GM23338 (cell line): Measurements from ENCODE around the gene TOLLIP.

Experiments used
- CREB1 ChIP-seq: fragments of 250-450 bp; sonication (Bioruptor Pico); IDR thresholded peaks from 2 replicates; pipeline ENCODE4 v1.5.0; 2020; ENCODE audit warnings: low read depth, mild to moderate bottlenecking, moderate library complexity
- CTCF ChIP-seq, 2 experiments: fragments of 200-600 bp in 1 of 2; sonication (generic) in 1 of 2; conservative IDR thresholded peaks; 2 replicates each; pipeline versions ENCODE4 v1.5.1 to v1.6.1; 2016 to 2017; ENCODE audit warnings: antibody characterized with exemption in 2 of 2, low read depth in 2 of 2, mild to moderate bottlenecking in 2 of 2, moderate library complexity in 1 of 2
- ETS1 ChIP-seq: IDR thresholded peaks from 2 replicates; pipeline ENCODE4 v1.6.1; 2016; ENCODE audit warnings: antibody characterized with exemption
- EZH2 ChIP-seq: fragments of 200-600 bp; sonication (generic); IDR thresholded peaks from one replicate; pipeline ENCODE4 v1.8.0; 2017; ENCODE audit warnings: antibody characterized with exemption, mild to moderate bottlenecking, low read depth; ENCODE audit not compliant: unreplicated experiment
- EZH2phosphoT487 ChIP-seq: fragments of 200-600 bp; sonication (generic); IDR thresholded peaks from one replicate; pipeline ENCODE4 v1.8.1; 2018; ENCODE audit warnings: antibody characterized with exemption; ENCODE audit not compliant: unreplicated experiment
- JUNB ChIP-seq: IDR thresholded peaks from one replicate; pipeline ENCODE4 v1.6.1; 2016; ENCODE audit warnings: antibody characterized with exemption; ENCODE audit not compliant: unreplicated experiment
- NANOG ChIP-seq: IDR thresholded peaks from 2 replicates; pipeline ENCODE4 v1.6.1; 2016; ENCODE audit warnings: antibody characterized with exemption, borderline replicate concordance
- POLR2AphosphoS5 ChIP-seq: IDR thresholded peaks from 2 replicates; pipeline ENCODE4 v1.6.1; 2016; ENCODE audit warnings: antibody characterized with exemption, low read depth
- REST ChIP-seq: IDR thresholded peaks from one replicate; pipeline ENCODE4 v1.6.1; 2018; ENCODE audit warnings: antibody characterized with exemption; ENCODE audit not compliant: unreplicated experiment
- STAT1 ChIP-seq: IDR thresholded peaks from one replicate; pipeline ENCODE4 v1.6.1; 2016; ENCODE audit warnings: antibody characterized with exemption; ENCODE audit not compliant: unreplicated experiment
- ZNF462 ChIP-seq: fragments of 250-450 bp; sonication (Bioruptor Pico); IDR thresholded peaks from 2 replicates; pipeline ENCODE4 v1.5.0; 2020; ENCODE audit warnings: mild to moderate bottlenecking, moderate library complexity

GRCh38 chr11:1323774-1324173 is 14.3 kb upstream of the TOLLIP start:
- TF ChIP-seq POLR2AphosphoS5 (no peak), CTCF (conservative IDR thresholded peaks at IDR 0.05; ENCODE audit: low read depth in 2 of 2) (no peak), ZNF462 (no peak), EZH2 (no peak), REST (no peak), CREB1 (no peak), EZH2phosphoT487 (no peak), JUNB (no peak), NANOG (no peak), STAT1 (no peak), ETS1 (no peak)
